ENCODE results near the gene PPEF1.

The PPEF1 gene

GRCh38 chrX:18707426-18708049 is at the start of gene PPEF1:
PPEF1 (plus strand) TSS chrX:18707645; CDS start chrX:18707781, 136 bp downstream.
- DNase-seq, result no peak

GRCh38 chrX:18661273-18661672 is 46.2 kb upstream of the PPEF1 start:
- DNase-seq, result no peak

GRCh38 chrX:18664947-18665346 is 42.5 kb upstream of the PPEF1 start:
- DNase-seq, result no peak

- DNase-seq, result peak in 1 of 2 donors; percentile 6
These were observed 40.8 kb upstream of the PPEF1 start for GRCh38 chrX:18666614-18667013.

GRCh38 chrX:18668071-18668835 is 39.2 kb upstream of the PPEF1 start:
- DNase-seq, result no peak

- no peak for DNase-seq
These were observed 35.4 kb upstream of the PPEF1 start, which contains the start of gene RS1 for GRCh38 chrX:18672008-18672407. RS1 (minus strand) TSS chrX:18672108; CDS start chrX:18672068, 40 bp downstream.

GRCh38 chrX:18674417-18674787 is 33.0 kb upstream of the PPEF1 start:
- DNase-seq, result no peak

GRCh38 chrX:18674788-18675735 is 32.4 kb upstream of the PPEF1 start:
- DNase-seq, result peak; percentile 83 to 91

GRCh38 chrX:18676050-18676449 is 31.4 kb upstream of the PPEF1 start:
- DNase-seq, result no peak

- DNase-seq, result no peak
These were observed 31.0 kb upstream of the PPEF1 start for GRCh38 chrX:18676470-18676869.

GRCh38 chrX:18677161-18677869 is 30.1 kb upstream of the PPEF1 start:
- no peak for DNase-seq

GRCh38 chrX:18681996-18682395 is 25.4 kb upstream of the PPEF1 start:
- no peak for DNase-seq

GRCh38 chrX:18682979-18683387 is 24.5 kb upstream of the PPEF1 start:
- DNase-seq, result no peak

GRCh38 chrX:18687856-18688495 is 19.5 kb upstream of the PPEF1 start:
- DNase-seq, result no peak

GRCh38 chrX:18691431-18691830 is 16.0 kb upstream of the PPEF1 start:
- DNase-seq, result no peak

- DNase-seq, result no peak
These were observed 14.9 kb upstream of the PPEF1 start for GRCh38 chrX:18692541-18692940.

GRCh38 chrX:18696653-18697052 is 10.8 kb upstream of the PPEF1 start:
- no peak for DNase-seq

GRCh38 chrX:18698737-18699650 is 8.5 kb upstream of the PPEF1 start:
- no peak for DNase-seq

GRCh38 chrX:18701621-18702361 is 5.7 kb upstream of the PPEF1 start:
- no peak for DNase-seq
